Astrocyte (in vitro differentiated cells and primary cell): ENCODE measurements around the gene EMC6. TPM values are rescaled to one million over a fixed set of nuclear protein-coding genes. Genes with fewer than 3 reads are reported as not detected.

Source experiments
- DNase-seq: peaks from one replicate; pipeline ENCODE4 v3.0.0-alpha.2; 2010; ENCODE audit warnings: low read depth
- FAIRE-seq: peaks from 2 replicates; lab custom pipeline; 2011; peaks lifted over from hg19 to GRCh38; lab: Jason Lieb, UNC
- H2AFZ ChIP-seq: 2 replicates; pipeline ENCODE4 v1.6.0; 2012; ENCODE audit warnings: low read depth, low read length, inconsistent platforms
- H3K27ac ChIP-seq: 2 replicates; pipeline ENCODE4 v1.5.1; 2011; ENCODE audit warnings: low read depth, low read length, inconsistent platforms
- H3K27me3 ChIP-seq: 2 replicates; pipeline ENCODE4 v1.6.0; 2011; ENCODE audit warnings: low read length, inconsistent platforms; ENCODE audit not compliant: insufficient read depth
- H3K36me3 ChIP-seq: 2 replicates; pipeline ENCODE4 v1.5.1; 2011; ENCODE audit warnings: low read length, inconsistent platforms; ENCODE audit not compliant: insufficient read depth
- H3K4me1 ChIP-seq: 2 replicates; pipeline ENCODE4 v1.5.1; 2011; ENCODE audit warnings: low read length, inconsistent platforms; ENCODE audit not compliant: insufficient read depth
- H3K4me2 ChIP-seq: 2 replicates; pipeline ENCODE4 v1.6.0; 2012; ENCODE audit warnings: low read length, inconsistent platforms
- H3K4me3 ChIP-seq: 2 replicates; pipeline ENCODE4 v1.5.1; 2011; ENCODE audit warnings: low read depth, mild to moderate bottlenecking, low read length, inconsistent platforms; ENCODE audit not compliant: insufficient read depth
- H3K79me2 ChIP-seq: 2 replicates; pipeline ENCODE4 v1.6.0; 2012; ENCODE audit warnings: mild to moderate bottlenecking, low read length, inconsistent platforms; ENCODE audit not compliant: insufficient read depth
- H3K9ac ChIP-seq: 2 replicates; pipeline ENCODE4 v1.6.0; 2012; ENCODE audit warnings: mild to moderate bottlenecking, low read length, inconsistent platforms
- H3K9me3 ChIP-seq: 2 replicates; pipeline ENCODE4 v1.5.1; 2012; ENCODE audit warnings: low read depth, mild to moderate bottlenecking, low read length, inconsistent platforms; ENCODE audit not compliant: insufficient read depth
- H4K20me1 ChIP-seq: 2 replicates; pipeline ENCODE4 v1.6.0; 2012; ENCODE audit warnings: low read length, inconsistent platforms; ENCODE audit not compliant: insufficient read depth
- H3K27ac Mint-ChIP-seq: one replicate; pipeline ENCODE4 v1.8.0; 2021; ENCODE audit warnings: mild to moderate bottlenecking, mixed read lengths; ENCODE audit not compliant: unreplicated experiment
- H3K27me3 Mint-ChIP-seq: one replicate; pipeline ENCODE4 v1.8.0; 2021; ENCODE audit warnings: low read depth, mixed read lengths; ENCODE audit not compliant: unreplicated experiment
- H3K36me3 Mint-ChIP-seq: one replicate; pipeline ENCODE4 v1.8.0; 2021; ENCODE audit warnings: low read depth, mixed read lengths; ENCODE audit not compliant: unreplicated experiment
- H3K4me1 Mint-ChIP-seq: one replicate; pipeline ENCODE4 v1.8.0; 2021; ENCODE audit warnings: low read depth, mixed read lengths; ENCODE audit not compliant: unreplicated experiment
- H3K4me3 Mint-ChIP-seq: one replicate; pipeline ENCODE4 v1.8.0; 2021; ENCODE audit warnings: mild to moderate bottlenecking, moderate library complexity, mixed read lengths; ENCODE audit not compliant: unreplicated experiment
- H3K9me3 Mint-ChIP-seq: one replicate; pipeline ENCODE4 v1.8.0; 2021; ENCODE audit warnings: mild to moderate bottlenecking, mixed read lengths; ENCODE audit not compliant: unreplicated experiment
- CTCF ChIP-seq: IDR thresholded peaks from 2 replicates; pipeline ENCODE4 v1.5.1; 2011; ENCODE audit warnings: low read depth, mild to moderate bottlenecking, inconsistent platforms, low read length, moderate library complexity; ENCODE audit not compliant: insufficient read depth
- EZH2 ChIP-seq: IDR thresholded peaks from 2 replicates; pipeline ENCODE4 v1.6.1; 2012; ENCODE audit warnings: mild to moderate bottlenecking, low read length, inconsistent platforms; ENCODE audit not compliant: insufficient read depth
- total RNA-seq: library from RNA; stranded (reverse); gene quantifications from 2 replicates; pipeline ENCODE4 v1.2.1, GENCODE V29; 2021

The EMC6 gene
- total RNA-seq, 1 donor from 2014 or later: 52.2 TPM

- Mint-ChIP-seq H3K36me3 (peaks cover 18% of the 10 kb centered on the region), H3K4me1 (peaks cover 2% of the 10 kb centered on the region), H3K4me3 (no peak overlapping the region), H3K9me3 (no peaks in the 10 kb centered on the region), H3K27ac (no peak overlapping the region), H3K27me3 (no peaks in the 10 kb centered on the region)
- Histone ChIP-seq H4K20me1 (peaks cover 9% of the 10 kb centered on the region), H3K9ac (no peak overlapping the region), H3K4me2 (no peak overlapping the region), H3K27me3 (no peaks in the 10 kb centered on the region), H3K27ac (no peak overlapping the region), H3K9me3 (no peaks in the 10 kb centered on the region), H3K79me2 (peaks cover 17% of the 10 kb centered on the region), H3K4me1 (peaks cover 4% of the 10 kb centered on the region), H3K36me3 (peaks cover 11% of the 10 kb centered on the region), H2AFZ (no peak overlapping the region), H3K4me3 (no peak overlapping the region)
- DNase-seq: no peak
- no peak for TF ChIP-seq EZH2
- no peak for TF ChIP-seq CTCF
- no peak for FAIRE-seq
Observed at GRCh38 chr17:3630781-3631180, 37.8 kb upstream of the EMC6 start.

GRCh38 chr17:3632287-3632686 lies 36.3 kb upstream of the EMC6 start:
- H3K4me3 Mint-ChIP-seq: no peak overlapping the region
- H2AFZ ChIP-seq: no peak overlapping the region
- H3K4me3 ChIP-seq: no peak overlapping the region
- no peaks in the 10 kb centered on the region for H3K27me3 Mint-ChIP-seq
- DNase-seq: no peak
- H3K4me1 Mint-ChIP-seq: peaks cover 2% of the 10 kb centered on the region
- H3K9me3 Mint-ChIP-seq: no peaks in the 10 kb centered on the region
- no peak overlapping the region for H3K4me2 ChIP-seq
- no peak for TF ChIP-seq CTCF
- no peak for TF ChIP-seq EZH2
- no peaks in the 10 kb centered on the region for H3K9me3 ChIP-seq
- H4K20me1 ChIP-seq: peaks cover 9% of the 10 kb centered on the region
- peaks cover 21% of the 10 kb centered on the region for H3K79me2 ChIP-seq
- H3K27ac Mint-ChIP-seq: no peak overlapping the region
- FAIRE-seq: no peak
- H3K27me3 ChIP-seq: no peaks in the 10 kb centered on the region
- peaks cover 6% of the 10 kb centered on the region for H3K36me3 ChIP-seq
- peaks cover 6% of the 10 kb centered on the region for H3K4me1 ChIP-seq
- peaks cover 9% of the 10 kb centered on the region for H3K36me3 Mint-ChIP-seq
- H3K9ac ChIP-seq: no peak overlapping the region
- no peak overlapping the region for H3K27ac ChIP-seq

GRCh38 chr17:3635474-3636153 lies 33.0 kb upstream of the EMC6 start:
- DNase-seq (no peak), FAIRE-seq (no peak)
- H3K9me3 Mint-ChIP-seq: no peaks in the 10 kb centered on the region
- H3K27me3 Mint-ChIP-seq: no peaks in the 10 kb centered on the region
- H3K36me3 ChIP-seq: no peaks in the 10 kb centered on the region
- TF ChIP-seq CTCF (no peak), EZH2 (no peak)
- H2AFZ ChIP-seq: peak overlapping the region; percentile 84
- H4K20me1 ChIP-seq: peaks cover 13% of the 10 kb centered on the region
- H3K4me1 Mint-ChIP-seq: peaks cover 10% of the 10 kb centered on the region
- peak overlapping the region; percentile 85 for H3K4me3 Mint-ChIP-seq
- H3K27ac ChIP-seq: peak overlapping the region; percentile 93
- H3K36me3 Mint-ChIP-seq: no peaks in the 10 kb centered on the region
- peak overlapping the region; percentile 96 for H3K4me2 ChIP-seq
- H3K9me3 ChIP-seq: no peaks in the 10 kb centered on the region
- H3K4me1 ChIP-seq: peaks cover 7% of the 10 kb centered on the region
- no peak overlapping the region for H3K27ac Mint-ChIP-seq
- peak overlapping the region; percentile 73 for H3K4me3 ChIP-seq
- no peaks in the 10 kb centered on the region for H3K27me3 ChIP-seq
- H3K79me2 ChIP-seq: peaks cover 26% of the 10 kb centered on the region
- H3K9ac ChIP-seq: peak overlapping the region; percentile 85
